HG03060 (cell line): ENCODE results near the gene PLEKHG3.

Experiments used
- ATAC-seq: cut with Tn5 transposase; IDR thresholded peaks from one replicate; pipeline ENCODE4 v1.9.1; 2021; ENCODE audit warnings: low read depth, moderate number of reproducible peaks; ENCODE audit not compliant: unreplicated experiment

Gene PLEKHG3

DNA sequence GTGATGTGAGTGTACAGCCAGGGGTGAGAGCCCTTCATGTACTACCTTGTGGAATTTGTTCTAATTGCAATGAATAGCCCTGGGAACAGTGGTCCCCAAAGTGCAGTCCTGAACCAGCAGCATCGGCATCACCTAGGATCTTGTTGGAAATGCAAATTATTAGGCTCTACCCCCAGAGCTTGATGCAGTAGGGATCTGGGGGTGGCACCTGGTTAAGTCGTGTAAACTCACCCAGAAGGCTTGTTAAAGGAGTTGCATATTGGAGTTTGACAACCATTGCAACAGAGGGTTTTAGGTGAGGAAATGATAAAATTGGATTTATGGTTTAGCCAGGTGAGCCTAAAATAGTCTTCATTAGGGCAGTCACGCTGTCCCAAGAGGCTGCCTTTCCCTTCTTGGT, 73.2 kb downstream of the PLEKHG3 start:
- no peak for ATAC-seq

DNA sequence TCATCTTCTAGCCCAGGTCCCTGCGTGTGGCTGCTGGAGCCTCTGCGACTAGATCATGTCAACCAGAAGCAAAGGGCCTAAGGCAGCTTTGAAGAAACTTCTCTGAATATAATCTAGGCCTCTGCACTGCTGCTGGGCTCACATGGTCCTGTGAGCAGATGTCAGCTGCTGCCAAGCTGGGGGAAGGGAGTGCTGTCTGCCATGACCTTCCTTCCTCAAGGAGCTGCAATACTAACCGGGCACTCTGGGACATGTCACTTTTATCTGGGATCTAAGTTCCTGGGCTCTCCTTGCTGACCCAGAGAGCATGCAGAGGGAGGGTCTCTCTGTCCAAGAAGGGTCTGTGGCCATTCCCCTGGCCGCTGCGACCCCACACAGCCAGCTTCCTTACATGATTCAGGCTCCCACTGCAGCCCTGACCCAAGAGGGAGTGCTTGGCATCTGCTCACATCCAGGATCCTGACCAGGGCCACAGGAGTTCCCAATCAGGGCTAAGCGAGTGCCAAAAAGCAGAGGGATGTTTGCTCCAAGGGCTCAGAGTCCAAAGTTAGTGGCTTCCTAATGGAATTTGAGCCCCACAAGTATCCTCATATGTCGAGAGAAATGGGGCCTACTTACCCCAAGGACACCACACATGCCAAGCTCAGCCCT, 74.0 kb downstream of the PLEKHG3 start:
- no peak for ATAC-seq

DNA sequence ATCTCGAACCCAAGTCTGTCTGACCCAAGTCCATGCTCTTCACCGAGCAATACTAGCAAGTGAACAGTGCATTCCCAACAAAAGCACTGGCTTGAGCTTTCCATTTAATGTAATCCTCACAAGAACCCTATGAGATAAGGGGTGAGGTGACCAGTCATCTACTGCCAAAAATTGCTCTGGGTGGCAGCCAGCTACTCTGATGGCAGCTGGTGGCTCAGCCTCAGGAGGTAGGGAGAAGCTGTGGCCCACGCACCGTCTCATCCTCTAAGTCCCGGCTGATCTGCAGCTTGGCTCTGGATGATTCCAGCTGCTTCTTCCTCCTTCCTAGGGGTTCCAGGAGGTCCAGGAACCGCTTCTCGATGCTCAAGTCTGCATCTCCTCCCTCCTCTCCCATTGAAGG, 75.2 kb downstream of the PLEKHG3 start:
- no peak for ATAC-seq

DNA sequence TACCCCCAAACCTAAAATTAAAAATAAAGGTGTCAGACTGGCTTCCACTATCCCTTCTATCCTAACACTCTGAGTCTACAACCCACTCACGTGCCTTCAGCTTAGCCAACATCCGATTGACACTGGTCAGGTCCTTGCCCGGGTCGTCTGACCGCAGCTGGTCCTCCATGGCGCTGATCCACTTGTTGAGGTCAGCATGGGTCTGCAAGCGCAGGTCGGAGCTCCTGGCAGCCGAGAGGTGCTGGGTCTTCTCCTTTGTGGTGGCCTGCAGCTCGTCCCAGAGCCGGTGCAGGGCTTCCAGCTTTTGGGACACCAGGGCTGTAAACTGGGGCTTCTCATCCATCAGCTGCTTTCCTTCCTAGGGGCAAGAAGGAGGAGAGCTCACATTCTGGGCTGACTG, 78.0 kb downstream of the PLEKHG3 start:
- no peak for ATAC-seq

DNA sequence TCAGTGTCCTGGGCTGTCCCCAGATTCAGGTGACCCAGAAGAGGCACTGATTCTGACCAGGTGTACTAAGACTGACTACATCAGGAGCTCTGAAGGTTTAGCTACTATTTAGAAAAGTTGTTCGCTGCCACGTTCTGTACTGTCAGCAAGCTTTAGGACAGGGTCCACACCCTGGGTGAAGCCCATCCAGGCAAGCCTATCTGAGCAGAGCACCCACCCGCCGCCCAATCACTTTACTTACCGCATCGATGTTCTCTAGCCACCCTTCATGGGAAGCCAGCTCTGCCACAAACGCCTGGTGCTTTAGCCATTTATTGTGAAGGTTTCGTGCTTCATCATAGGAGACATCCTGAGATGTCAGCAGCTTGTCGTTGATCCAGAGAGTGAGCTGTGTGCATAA, 79.8 kb downstream of the PLEKHG3 start:
- no peak for ATAC-seq

DNA sequence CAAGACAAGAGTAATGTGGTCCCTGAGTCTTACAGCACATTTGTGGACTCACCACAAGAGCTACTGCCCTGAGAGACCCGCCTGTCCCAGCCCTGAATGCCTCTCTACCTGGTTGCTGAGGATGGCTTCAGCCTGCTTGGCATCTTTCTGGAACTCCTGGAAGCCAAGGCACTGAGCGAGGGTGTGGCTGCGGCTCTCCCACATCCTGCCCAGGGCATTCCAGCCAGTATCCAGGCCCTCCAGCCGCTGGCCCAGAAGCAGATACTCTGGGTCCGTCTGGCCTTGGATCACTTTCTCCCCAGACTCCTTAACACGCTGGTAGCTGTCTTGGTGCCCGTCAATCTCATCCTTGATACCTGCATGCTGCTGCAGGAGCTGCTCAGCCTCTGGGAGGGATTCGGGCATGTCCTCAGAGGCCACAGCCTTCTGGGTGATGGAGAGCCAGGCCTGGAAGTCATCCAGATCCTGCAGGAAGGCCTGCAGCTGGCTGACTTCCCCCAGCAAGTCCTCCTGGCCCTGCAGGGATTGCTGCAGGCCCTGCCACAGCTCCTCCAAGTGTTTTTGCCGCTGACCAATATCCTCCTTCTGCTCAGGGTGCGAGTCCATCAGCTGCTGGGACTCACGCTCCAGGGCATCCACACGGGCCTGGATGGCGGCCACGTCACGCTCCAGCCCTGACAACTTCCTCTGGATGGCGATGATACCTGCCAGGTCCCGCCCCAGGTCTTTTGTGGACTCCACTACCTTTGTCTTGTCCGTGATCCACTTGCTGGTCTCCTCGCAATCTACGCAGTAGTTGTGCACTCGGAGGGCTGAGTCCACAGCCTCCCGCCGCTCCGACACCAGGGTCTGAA, 82.3 kb downstream of the PLEKHG3 start:
- ATAC-seq, result no peak

DNA sequence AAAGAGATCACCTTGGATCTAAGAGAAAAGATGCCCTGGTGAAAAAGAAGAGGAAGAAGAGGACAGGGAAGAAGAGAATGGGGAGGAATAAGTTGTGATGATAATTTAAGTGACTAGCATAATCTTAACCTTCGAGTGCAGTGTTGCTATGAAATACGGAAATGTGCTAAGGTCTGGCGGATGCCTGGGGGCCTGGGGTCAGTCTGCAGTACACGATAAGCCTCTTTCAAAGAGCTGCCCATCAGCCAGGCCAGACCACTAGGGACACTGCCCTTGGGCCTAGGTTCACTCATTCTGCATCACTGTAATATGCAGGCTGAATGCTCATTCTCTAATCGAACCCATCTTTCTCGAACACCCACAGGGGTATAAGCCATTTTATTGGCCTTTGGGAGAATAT, 83.4 kb downstream of the PLEKHG3 start:
- ATAC-seq, result no peak

DNA sequence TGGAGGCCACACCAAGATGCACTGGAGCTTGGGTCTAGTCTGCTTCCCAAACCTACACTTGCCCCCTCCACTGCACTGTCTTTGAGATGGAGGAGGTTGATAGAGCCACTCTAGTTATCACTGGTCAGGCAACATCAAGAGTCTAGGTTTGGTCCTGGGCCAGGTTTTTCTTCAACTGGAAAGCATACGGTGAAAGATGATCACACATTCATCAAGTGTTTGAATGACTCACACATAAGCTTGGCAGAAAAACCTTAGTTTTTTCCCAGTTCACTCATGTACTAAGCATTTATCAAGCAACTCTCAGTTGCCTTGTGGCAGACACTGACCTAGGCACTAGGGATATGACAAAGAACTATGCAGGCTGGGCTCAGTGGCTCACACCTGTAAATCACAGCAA, 84.5 kb downstream of the PLEKHG3 start:
- no peak for ATAC-seq

DNA sequence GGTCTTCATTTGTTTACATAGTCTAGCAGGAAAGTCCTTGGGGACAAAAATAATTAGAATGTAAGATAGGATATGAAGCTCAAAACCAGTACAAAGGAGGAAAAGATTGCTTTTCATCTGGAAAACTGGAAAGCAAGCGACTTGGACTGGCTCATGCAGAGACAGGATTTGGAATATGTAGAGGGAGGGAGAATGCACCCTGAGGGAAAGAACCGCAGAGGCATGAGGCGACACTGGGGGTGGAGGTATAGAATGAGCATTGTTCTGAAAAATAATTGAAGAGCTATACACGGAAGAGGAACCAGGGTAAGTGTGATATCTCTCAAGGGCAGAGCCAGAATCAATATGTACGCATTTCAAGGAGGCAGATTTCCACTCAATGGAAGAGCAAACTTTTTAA, 85.5 kb downstream of the PLEKHG3 start:
- no peak for ATAC-seq

DNA sequence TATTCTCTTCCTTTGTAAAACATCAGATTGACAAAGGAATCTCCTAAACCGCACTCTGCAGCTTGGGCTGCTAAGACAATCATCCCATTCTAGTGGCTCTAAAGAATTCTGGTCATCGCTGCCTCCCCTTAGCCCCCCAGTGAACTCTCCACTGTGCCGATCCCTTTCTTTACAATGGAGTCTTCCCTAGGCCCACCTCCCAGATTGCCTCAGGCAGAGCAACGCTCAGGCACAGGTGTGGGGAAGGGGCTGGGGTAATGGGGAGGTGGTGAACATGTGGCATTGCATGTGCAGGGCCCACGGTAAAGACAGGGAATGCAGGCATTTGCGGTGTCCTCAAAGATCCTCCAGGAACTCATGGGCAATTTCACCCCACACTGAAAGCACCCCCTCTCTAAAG, 86.3 kb downstream of the PLEKHG3 start:
- no peak for ATAC-seq

DNA sequence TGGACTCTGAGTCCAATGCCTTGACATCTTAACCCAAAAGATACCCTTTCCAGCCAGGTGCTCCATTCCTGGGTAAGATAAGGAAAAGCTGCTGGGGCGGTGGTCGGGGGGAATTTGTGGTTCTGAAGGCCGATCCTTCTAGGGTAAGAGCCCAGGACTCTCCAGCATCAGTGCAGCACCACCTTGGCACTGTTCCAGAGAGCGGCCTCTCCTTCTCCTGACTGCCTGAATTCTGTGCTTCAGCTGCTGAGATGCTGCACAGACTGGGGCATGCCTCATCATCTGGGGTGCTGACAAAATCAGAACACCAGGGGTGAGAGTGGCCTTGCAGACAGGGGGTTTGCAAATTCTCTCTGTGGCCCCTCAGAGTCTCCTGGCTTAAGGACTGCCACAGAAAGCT, 88.0 kb downstream of the PLEKHG3 start:
- ATAC-seq, result no peak

DNA sequence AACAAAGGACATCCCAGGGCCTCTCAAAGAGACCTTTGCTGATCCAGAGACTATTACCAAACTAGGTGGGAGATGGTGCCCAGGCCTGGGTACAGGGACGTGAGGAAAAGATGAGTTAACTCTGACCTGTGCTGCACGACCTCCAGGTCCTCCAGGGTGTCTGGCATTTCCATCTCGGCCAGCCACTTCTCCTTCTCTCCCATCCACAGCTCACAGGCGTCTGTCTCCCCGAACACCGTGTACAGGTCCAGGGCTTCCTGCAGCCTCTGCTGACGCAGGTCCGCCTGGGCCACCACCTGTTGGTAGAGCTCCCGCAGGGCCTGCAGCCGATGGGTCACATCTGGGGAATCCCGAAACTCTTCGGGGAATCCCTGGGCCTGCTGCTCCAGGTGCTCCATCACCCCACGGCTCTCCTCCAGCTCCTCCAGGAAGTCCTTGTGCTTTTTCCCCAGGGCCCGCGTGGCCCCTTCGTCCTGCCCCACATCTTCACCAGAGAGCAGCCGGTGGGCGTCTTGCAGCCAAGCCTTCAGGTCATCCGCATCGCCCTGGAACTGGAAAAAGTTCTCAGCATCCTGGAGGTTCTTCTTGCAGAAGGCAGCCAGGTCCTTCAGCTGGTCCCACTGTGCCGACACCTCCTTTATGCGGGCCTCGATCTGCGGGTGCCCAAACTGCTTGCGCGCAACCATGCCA, 88.8 kb downstream of the PLEKHG3 start:
- no peak for ATAC-seq

DNA sequence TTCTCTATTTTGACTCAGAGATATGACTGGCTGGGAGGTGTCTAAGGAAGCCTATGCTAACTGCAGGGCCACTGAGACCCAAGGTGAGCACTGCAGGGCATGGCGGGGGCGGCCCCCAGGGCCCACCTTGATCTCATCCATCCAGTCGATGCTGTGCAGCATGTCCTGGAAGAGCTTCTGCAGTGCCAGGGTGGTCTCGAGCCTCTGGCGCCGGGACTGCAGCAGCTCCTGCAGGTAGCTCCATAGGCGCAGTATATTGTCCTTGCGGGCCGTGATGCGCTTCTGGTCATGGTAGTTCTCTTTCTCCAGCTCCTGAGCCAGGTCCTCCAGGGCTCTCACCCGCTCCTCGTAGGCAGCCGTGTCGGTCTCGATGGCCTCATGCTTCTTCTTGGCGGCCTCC, 91.0 kb downstream of the PLEKHG3 start:
- no peak for ATAC-seq

DNA sequence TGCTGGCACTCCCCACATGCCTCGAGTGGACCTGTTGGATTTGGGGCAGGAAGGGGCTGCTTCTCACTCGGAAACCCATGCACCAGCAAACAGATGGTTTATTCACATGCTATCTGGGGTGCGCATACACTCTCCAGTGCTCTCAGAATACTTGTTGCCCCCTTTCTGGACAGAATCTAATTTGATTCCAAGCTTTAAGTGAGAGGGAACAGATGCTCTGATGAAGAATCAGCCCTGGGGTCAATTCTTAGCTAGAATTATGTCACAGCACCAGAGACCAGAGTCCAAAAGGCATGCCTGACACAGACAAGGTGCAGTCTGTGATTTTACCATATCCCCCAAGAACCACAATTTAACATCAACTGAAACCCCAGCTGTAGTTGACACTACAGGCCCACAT, 91.7 kb downstream of the PLEKHG3 start:
- ATAC-seq, result no peak

DNA sequence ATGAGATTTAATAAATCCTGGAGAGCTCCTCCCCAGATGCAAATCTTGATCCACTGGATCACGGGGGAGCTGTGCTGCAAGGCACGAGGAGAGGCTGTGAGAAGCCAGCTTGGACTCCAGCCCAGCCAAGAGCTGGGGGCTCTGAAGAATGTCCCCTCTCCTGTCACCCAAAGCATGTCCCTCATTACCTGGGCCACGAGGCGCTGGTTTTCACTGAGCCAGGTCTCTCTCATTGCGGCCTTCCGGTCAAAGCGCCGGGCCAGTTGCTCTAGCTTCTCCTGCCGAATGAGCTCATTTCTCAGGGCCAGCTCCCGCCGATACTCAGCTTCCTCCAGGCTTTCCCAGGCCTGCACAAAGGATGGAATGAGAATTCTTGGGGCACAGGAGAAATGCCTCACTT, 92.1 kb downstream of the PLEKHG3 start:
- no peak for ATAC-seq

DNA sequence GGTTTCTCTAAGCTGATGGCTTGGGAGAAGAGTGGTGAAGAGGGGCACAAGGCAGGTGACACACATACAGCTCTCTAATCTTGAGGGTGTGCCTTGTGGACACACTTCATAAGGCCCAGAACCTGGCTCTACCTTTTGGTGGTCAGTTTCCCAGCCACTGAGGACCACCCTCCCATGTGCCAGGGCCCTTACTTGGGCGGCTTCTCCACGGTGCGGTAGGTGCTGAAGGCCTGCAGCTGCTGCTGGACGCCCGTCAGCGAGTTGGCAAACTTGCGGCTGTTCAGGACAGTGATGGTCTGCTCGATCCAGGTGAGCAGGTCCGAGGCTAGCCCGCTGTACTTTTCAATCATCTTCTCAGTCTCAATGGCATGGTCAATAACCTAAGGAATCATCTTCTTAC, 95.3 kb downstream of the PLEKHG3 start:
- ATAC-seq, result no peak
